Suprapubic skin (tissue), 4 donors: Measurements from ENCODE around the gene PANK4. TPM values are rescaled to one million over a fixed set of nuclear protein-coding genes. Genes with fewer than 3 reads are reported as not detected.

Source experiments
- DNase-seq, 2 donors: peaks; one replicate each; pipeline ENCODE4 v3.0.0-alpha.2; 2019; ENCODE audit warnings: low spot score in 2 of 2
- H3K27ac ChIP-seq: fragments of 200-600 bp; sonication (generic); one replicate; pipeline ENCODE4 v1.5.1; 2019
- H3K27me3 ChIP-seq: fragments of 200-600 bp; sonication (generic); one replicate; pipeline ENCODE4 v1.5.1; 2019
- H3K36me3 ChIP-seq: fragments of 200-600 bp; sonication (generic); one replicate; pipeline ENCODE4 v1.5.1; 2019
- H3K4me1 ChIP-seq: fragments of 200-600 bp; sonication (generic); one replicate; pipeline ENCODE4 v1.5.1; 2019
- H3K4me3 ChIP-seq: fragments of 200-600 bp; sonication (generic); one replicate; pipeline ENCODE4 v1.5.1; 2019; ENCODE audit warnings: mild to moderate bottlenecking
- H3K9me3 ChIP-seq: fragments of 200-600 bp; sonication (generic); one replicate; pipeline ENCODE4 v1.5.1; 2019
- CTCF ChIP-seq, 2 donors: fragments of 200-600 bp in 1 of 2; fragments of 450-650 bp in 1 of 2; sonication (generic) in 1 of 2; IDR thresholded peaks; one replicate each; pipeline ENCODE4 v1.5.1; 2016 to 2019; ENCODE audit warnings: antibody characterized with exemption in 2 of 2, mild to moderate bottlenecking in 1 of 2, moderate library complexity in 1 of 2
- EP300 ChIP-seq: sonication (generic); formaldehyde crosslinking; IDR thresholded peaks from one replicate; pipeline ENCODE4 v1.6.1; 2017; ENCODE audit warnings: antibody characterized with exemption
- POLR2A ChIP-seq, 2 donors: fragments of 450-650 bp; IDR thresholded peaks; one replicate each; pipeline ENCODE4 v1.6.1; 2017; ENCODE audit warnings: antibody characterized with exemption in 2 of 2, mild to moderate bottlenecking in 2 of 2, moderate library complexity in 2 of 2
- POLR2AphosphoS5 ChIP-seq, 3 donors: sonication (generic); formaldehyde crosslinking; IDR thresholded peaks; one replicate each; pipeline ENCODE4 v1.6.1; 2017; ENCODE audit warnings: antibody characterized with exemption in 3 of 3
- WGBS: methylation state at CpG from one replicate; pipeline ENCODE4 v1.1.5; 2018; 5-methylcytosine and 5-hydroxymethylcytosine counted together
- total RNA-seq, 4 donors: library from RNA; depleted of rRNA; stranded (reverse); fragments of >200 nt; gene quantifications; one replicate each; pipeline ENCODE4 v1.1.0, GENCODE V29; 2016

Gene PANK4
- total RNA-seq, 4 donors from 2014 or later: 17.7 to 36.0 (median 29.7) TPM

- no peaks in the 10 kb centered on the region for H3K9me3 ChIP-seq
- no peak overlapping the region for H3K27ac ChIP-seq
- peaks cover 28% of the 10 kb centered on the region for H3K36me3 ChIP-seq
- no peak overlapping the region for H3K4me3 ChIP-seq
- TF ChIP-seq POLR2AphosphoS5 (IDR thresholded peaks at IDR 0.05) (no peak), POLR2A (IDR thresholded peaks at IDR 0.05) (no peak), EP300 (no peak), CTCF (IDR thresholded peaks at IDR 0.05) (no peak)
- 83% methylated on average over 10 of the region's 10 CpGs for WGBS
- no peaks in the 10 kb centered on the region for H3K27me3 ChIP-seq
- no peak for DNase-seq
- H3K4me1 ChIP-seq: peaks cover 55% of the 10 kb centered on the region
Measured at GRCh38 chr1:2523891-2524609, 2.3 kb downstream of the PANK4 start.

GRCh38 chr1:2523191-2523890 lies 3.1 kb downstream of the PANK4 start:
- Histone ChIP-seq H3K27me3 (no peaks in the 10 kb centered on the region), H3K36me3 (peaks cover 35% of the 10 kb centered on the region), H3K9me3 (no peaks in the 10 kb centered on the region), H3K4me1 (peaks cover 48% of the 10 kb centered on the region), H3K4me3 (no peak overlapping the region), H3K27ac (no peak overlapping the region)
- 71% methylated on average over 27 of the region's 32 CpGs for WGBS
- DNase-seq: no peak
- TF ChIP-seq POLR2AphosphoS5 (IDR thresholded peaks at IDR 0.05) (no peak), EP300 (no peak), POLR2A (IDR thresholded peaks at IDR 0.05) (no peak), CTCF (IDR thresholded peaks at IDR 0.05) (no peak)

GRCh38 chr1:2522230-2522629 lies 4.2 kb downstream of the PANK4 start:
- Histone ChIP-seq H3K36me3 (peaks cover 47% of the 10 kb centered on the region), H3K27ac (no peak overlapping the region), H3K4me1 (peaks cover 37% of the 10 kb centered on the region), H3K9me3 (no peaks in the 10 kb centered on the region), H3K4me3 (no peak overlapping the region), H3K27me3 (no peaks in the 10 kb centered on the region)
- DNase-seq: no peak
- 88% methylated on average over 7 of the region's 7 CpGs for WGBS
- TF ChIP-seq EP300 (no peak), POLR2A (IDR thresholded peaks at IDR 0.05) (no peak), POLR2AphosphoS5 (IDR thresholded peaks at IDR 0.05) (no peak)

- Histone ChIP-seq H3K27ac (no peak overlapping the region), H3K4me3 (no peak overlapping the region), H3K27me3 (no peaks in the 10 kb centered on the region), H3K9me3 (no peaks in the 10 kb centered on the region), H3K4me1 (peaks cover 28% of the 10 kb centered on the region), H3K36me3 (peaks cover 61% of the 10 kb centered on the region)
- TF ChIP-seq CTCF (IDR thresholded peaks at IDR 0.05): no peak
- no peak for TF ChIP-seq POLR2A (IDR thresholded peaks at IDR 0.05)
- no peak for TF ChIP-seq POLR2AphosphoS5 (IDR thresholded peaks at IDR 0.05)
- DNase-seq: no peak
- WGBS: 91% methylated on average over 15 of the region's 21 CpGs
Measured at GRCh38 chr1:2520806-2521205, 5.6 kb downstream of the PANK4 start.

- Histone ChIP-seq H3K27me3 (no peaks in the 10 kb centered on the region), H3K4me1 (peaks cover 23% of the 10 kb centered on the region), H3K9me3 (no peaks in the 10 kb centered on the region), H3K4me3 (no peak overlapping the region), H3K27ac (no peak overlapping the region), H3K36me3 (peaks cover 67% of the 10 kb centered on the region)
- TF ChIP-seq CTCF (IDR thresholded peaks at IDR 0.05): no peak
- TF ChIP-seq POLR2A (IDR thresholded peaks at IDR 0.05): no peak
- TF ChIP-seq EP300: no peak
- no peak for TF ChIP-seq POLR2AphosphoS5 (IDR thresholded peaks at IDR 0.05)
- WGBS: 95% methylated on average over 8 of the region's 20 CpGs
- no peak for DNase-seq
Measured at GRCh38 chr1:2520206-2520605, 6.2 kb downstream of the PANK4 start.
